T follicular helper cell (primary cell): ENCODE data around the gene CHST2.
"Not testable (repeated sequence)": the region's sequence is repeated elsewhere in the genome, so short reads cannot be mapped to it uniquely, and the experiment has no call there.

ENCODE experiments used
- DNase-seq: peaks from one replicate; pipeline ENCODE4 v3.0.0-alpha.2; 2020; ENCODE audit warnings: low read depth

Gene CHST2

GRCh38 chr3:143132246-143132980 is 12.8 kb downstream of the CHST2 start:
- no peak for DNase-seq

GRCh38 chr3:143134471-143134870 is 14.9 kb downstream of the CHST2 start:
- no peak for DNase-seq

DNA sequence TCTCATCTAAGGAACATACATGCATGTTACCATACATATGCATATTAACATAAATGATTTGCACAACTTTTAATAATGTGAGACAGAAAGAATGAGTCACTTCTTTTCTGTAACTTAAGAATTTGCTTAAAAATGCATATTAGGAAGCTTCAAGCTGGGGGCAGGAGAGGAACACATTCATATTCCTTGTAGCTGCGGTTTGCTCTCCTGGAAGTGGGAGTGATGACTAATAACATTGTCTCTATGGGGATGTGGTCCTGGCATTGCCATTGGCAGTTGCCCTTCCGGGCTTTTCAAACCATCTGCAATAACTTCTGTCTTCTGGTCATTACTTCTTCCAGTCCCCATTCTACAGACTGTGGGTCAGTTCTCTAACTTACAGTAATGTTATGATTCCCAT is 15.6 kb downstream of the CHST2 start:
- DNase-seq = no peak

GRCh38 chr3:143137435-143138036 is 18.0 kb downstream of the CHST2 start:
- no peak for DNase-seq

DNA sequence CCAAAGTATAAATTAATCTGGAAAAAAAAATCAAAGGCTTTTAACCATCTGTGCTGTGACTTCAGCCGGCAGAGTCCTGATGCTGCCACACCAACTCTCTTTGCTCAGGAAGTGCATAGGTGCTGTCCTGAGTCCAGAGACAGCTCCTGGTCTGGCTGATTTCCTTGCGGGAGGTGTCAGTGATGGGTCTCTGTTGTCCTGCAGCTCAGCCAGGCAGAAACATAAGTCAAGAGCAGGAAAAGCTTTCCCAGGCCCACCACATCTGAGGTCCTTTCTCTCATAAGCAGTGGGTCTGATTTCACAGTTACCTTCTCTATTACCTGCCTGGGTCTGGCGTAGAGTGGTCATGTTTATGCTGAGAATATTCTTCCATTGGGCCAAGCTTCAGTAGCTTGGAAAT is 19.4 kb downstream of the CHST2 start:
- no peak for DNase-seq

GRCh38 chr3:143139762-143140161 is 20.2 kb downstream of the CHST2 start:
- no peak for DNase-seq

DNA sequence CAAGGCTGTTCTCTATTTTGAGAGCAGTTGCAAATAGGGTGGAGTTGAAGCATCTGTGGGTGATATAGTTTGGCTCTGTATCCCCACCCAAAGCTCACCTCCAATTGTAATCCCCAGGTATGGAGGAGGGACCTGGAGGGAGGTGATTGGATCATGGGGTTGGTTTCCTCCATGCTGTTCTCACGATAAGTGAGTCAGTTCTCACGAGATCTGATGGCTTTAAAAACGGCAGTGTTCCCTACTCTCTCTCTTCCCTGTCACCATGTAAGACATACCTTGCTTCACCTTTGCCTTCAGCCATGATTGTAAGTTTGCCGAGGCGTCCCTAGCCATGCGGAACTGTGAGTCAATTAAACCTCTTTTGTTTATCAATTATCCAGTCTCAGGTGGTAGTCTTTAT is 21.0 kb downstream of the CHST2 start:
- no peak for DNase-seq

DNA sequence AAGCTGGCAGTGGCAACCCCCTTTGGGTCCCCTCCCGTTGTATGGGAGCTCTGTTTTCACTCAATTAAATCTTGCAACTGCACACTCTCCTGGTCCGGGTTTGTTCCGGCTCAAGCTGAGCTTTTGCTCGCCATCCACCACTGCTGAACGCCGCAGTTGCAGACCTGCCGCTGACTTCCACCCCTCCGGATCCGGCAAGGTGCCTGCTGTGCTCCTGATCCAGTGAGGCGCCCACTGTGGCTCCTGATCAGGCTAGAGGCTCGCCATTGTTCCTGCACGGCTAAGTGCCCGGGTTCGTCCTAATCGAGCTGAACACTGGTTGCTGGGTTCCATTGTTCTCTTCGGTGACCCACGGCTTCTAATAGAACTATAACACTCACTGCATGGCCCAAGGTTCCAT is 22.8 kb downstream of the CHST2 start:
- DNase-seq = no peak

GRCh38 chr3:143145906-143146305 is 26.3 kb downstream of the CHST2 start:
- DNase-seq = no peak

GRCh38 chr3:143146486-143147274 is 27.1 kb downstream of the CHST2 start:
- DNase-seq = no peak

GRCh38 chr3:143147707-143148106 is 28.1 kb downstream of the CHST2 start:
- DNase-seq = no peak

- no peak for DNase-seq
These were observed 30.5 kb downstream of the CHST2 start for GRCh38 chr3:143150071-143150470.

DNA sequence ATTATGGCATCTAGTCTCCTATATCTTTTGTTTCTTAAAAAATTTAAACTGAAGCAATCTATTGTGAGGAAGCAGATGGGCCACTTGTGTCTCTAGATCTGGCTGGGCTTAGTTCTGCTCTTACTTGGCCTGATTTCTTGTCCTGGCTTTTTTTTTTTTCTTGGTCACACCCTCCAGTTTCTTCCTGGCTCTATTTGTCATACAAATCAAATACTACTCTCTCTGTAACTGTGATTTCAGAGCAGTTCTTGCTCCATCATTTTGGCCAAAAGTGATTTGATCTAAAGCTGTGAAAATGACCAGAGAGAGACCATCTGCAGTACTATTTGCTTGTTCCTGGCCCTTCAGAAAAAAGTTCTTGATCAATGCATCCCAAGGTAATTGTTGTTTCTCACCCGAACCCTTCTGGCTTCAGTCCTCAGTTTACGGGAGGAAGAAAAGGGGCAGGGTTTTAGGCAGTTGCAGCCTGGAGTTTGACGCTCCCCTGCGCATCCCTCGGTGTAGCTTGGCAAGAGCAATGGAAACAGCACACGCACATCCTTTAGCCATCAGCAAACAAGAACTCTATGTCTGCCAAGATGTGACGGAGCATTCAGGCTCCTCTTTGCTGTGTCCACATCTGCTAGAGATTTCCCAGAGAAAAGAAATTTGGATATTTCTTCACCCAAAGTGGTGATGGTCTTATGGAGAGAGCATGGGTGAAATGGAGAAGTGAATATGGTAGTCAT is 31.6 kb downstream of the CHST2 start:
- no peak for DNase-seq

- no peak for DNase-seq
These were observed 32.5 kb downstream of the CHST2 start for GRCh38 chr3:143152043-143152442.

- DNase-seq = no peak
These were observed 36.2 kb downstream of the CHST2 start for GRCh38 chr3:143155756-143156155.

GRCh38 chr3:143158014-143158988 is 38.7 kb downstream of the CHST2 start:
- no peak for DNase-seq

GRCh38 chr3:143160437-143160836 is 40.9 kb downstream of the CHST2 start:
- DNase-seq = no peak

DNA sequence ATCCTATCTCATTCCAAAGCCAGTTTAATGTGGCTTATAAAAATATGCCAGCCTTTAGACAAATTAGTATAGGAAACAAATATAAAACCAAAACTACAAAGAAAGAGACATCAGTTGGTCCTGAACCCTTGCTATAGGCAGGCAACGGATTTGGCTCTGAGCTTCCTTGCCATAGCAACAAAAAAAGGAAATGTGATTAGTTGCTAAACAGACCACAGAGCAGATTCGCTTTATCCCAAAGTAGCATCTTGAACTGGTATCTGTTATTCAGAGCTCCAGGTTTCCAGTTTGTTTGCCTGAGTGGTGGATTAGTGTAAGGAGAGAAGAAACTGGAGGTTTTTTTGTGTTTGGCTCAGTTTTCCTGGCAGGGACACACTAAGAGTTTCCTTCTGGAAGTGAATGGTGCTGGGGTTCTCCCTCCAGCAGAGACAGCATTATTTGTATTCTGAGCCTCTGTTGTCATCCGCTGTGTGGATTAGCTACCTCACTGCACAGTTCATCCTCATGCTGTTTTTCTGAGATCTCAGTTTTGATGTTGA is 44.1 kb downstream of the CHST2 start:
- no peak for DNase-seq

DNA sequence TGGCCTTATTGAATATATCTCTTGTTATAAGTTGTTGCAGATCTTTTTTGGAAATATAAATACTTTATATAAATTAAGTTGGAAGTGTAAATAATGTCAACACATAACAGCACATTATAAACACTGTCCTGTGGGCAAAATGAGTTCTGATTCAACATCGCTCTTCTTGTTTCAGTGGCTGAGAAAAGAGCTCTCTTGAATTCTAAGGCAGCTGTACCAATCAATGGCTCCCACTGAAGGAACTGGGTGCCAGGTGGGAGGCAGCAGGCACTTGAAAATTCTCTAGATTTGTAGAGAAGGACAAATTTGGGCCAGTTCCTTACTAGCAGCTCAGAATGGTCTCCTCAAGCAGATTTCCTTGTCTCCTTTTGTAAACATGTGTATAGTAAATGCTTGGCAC is 45.6 kb downstream of the CHST2 start:
- DNase-seq = no peak

- DNase-seq = not testable (repeated sequence)
These were observed 46.2 kb downstream of the CHST2 start for GRCh38 chr3:143165612-143166285.
